ENCODE data around the gene LIG1. TPM values are rescaled to one million over a fixed set of nuclear protein-coding genes. Genes with fewer than 3 reads are reported as not detected.

LIG1 gene
- total and polyA plus RNA-seq, 12 donors = 1.8 to 9.9 (median 4.0) TPM

DNA sequence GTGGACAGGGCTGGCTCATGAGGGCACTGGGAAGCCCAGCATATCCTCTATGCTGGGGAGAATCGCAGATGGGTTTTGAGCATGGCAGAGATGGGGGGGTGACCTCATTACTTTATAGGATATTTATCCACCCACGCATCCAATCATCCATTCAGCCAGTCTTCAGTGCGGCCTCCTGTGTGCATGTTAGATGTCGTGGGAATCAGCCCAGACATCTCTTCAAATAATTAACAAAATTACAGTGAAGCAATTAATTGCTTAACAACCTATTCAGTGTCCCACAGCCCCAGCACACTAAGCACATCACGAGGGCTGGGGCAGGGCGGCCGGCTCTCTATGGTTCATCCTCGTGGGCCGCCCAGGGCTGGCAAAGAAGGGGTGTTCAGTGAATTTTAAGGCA lies 21.6 kb downstream of the LIG1 start:
- ATAC-seq (no peak), DNase-seq (no peak)
- H3K9me3 ChIP-seq = no peaks in the 10 kb centered on the region
- WGBS, 2 donors = 89 to 96% methylated on average over 9 of the region's 9 CpGs
- H3K27ac ChIP-seq = no peak overlapping the region
- no peak overlapping the region for H3K4me3 ChIP-seq
- peaks cover 0 to 3% (median 0%) of the 10 kb centered on the region in 9 donors for H3K4me1 ChIP-seq
- H3K36me3 ChIP-seq = peaks cover 0 to 66% (median 0%) of the 10 kb centered on the region in 9 donors
- intact Hi-C loops (cut with DNase I) = no loop called here
- TF ChIP-seq, protein P1, sequence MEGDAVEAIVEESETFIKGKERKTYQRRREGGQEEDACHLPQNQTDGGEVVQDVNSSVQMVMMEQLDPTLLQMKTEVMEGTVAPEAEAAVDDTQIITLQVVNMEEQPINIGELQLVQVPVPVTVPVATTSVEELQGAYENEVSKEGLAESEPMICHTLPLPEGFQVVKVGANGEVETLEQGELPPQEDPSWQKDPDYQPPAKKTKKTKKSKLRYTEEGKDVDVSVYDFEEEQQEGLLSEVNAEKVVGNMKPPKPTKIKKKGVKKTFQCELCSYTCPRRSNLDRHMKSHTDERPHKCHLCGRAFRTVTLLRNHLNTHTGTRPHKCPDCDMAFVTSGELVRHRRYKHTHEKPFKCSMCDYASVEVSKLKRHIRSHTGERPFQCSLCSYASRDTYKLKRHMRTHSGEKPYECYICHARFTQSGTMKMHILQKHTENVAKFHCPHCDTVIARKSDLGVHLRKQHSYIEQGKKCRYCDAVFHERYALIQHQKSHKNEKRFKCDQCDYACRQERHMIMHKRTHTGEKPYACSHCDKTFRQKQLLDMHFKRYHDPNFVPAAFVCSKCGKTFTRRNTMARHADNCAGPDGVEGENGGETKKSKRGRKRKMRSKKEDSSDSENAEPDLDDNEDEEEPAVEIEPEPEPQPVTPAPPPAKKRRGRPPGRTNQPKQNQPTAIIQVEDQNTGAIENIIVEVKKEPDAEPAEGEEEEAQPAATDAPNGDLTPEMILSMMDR (IDR thresholded peaks at IDR 0.05) = no peak
- H3K27me3 ChIP-seq = no peaks in the 10 kb centered on the region

DNA sequence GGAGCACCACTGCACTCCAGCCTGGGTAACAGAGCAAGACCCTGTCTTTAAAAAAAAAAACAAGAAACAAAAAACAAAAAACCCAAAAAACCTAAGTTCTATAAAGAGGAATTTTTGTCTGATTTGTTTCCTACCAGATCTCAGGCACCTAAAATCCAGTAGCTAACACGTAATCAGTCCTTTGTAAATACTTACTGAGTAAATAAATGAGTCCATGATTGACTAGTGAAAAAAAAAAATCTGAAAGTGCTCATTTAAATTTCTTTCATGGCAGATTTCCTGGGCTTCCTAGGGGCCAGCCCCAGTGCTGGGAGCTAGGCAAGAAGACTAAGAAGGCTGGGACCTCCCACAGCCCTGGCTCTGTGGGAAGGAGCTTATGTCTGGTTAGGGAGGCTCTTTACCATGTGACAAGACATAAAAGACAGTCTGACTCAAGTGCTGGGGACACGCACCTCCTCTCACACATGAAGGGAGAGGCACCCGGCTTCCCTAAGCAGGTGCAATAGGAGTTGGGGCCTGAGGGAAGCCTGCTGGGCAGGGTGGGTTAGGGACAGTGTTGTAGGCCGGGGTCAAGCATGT lies 22.5 kb downstream of the LIG1 start:
- WGBS, 2 donors = 87 to 96% methylated on average over 4 of the region's 4 CpGs
- intact Hi-C loops (cut with DNase I) = no loop called here
- ATAC-seq = no peak
- DNase-seq = no peak
- H3K27me3 ChIP-seq = no peaks in the 10 kb centered on the region
- no peak overlapping the region for H3K4me3 ChIP-seq
- H3K4me1 ChIP-seq = peaks cover 0 to 3% (median 0%) of the 10 kb centered on the region in 9 donors
- H3K36me3 ChIP-seq = peaks cover 0 to 74% (median 0%) of the 10 kb centered on the region in 9 donors
- H3K9me3 ChIP-seq = no peaks in the 10 kb centered on the region
- TF ChIP-seq, protein P1 (IDR thresholded peaks at IDR 0.05) = no peak
- H3K27ac ChIP-seq = no peak overlapping the region

DNA sequence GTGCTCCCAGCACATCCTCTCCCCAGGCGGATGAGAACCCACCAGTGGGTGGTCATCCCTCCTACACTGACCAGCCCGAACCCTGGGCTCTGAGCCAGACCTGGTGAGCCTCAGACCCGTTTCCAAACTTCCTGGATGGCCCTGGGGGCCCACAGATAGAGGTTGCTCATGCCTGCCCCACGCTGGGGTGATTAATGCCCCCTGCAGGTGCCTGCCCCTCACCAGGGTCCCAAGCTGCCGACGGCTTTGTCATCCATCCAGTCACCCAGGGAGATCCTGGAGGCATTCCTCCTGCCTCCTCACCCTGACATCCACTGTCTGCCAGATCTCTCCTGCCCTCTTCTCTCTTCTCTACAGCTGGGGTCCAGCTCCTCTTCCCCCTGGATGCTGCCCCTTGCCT lies 31.1 kb downstream of the LIG1 start:
- no peak for ATAC-seq
- no peaks in the 10 kb centered on the region for H3K4me1 ChIP-seq
- no peak overlapping the region for H3K4me3 ChIP-seq
- 82 to 88% methylated on average over 6 of the region's 6 CpGs for WGBS, 2 donors
- TF ChIP-seq, protein P1 (IDR thresholded peaks at IDR 0.05) = no peak
- H3K36me3 ChIP-seq = peaks cover 0 to 40% (median 0%) of the 10 kb centered on the region in 9 donors
- DNase-seq = no peak
- intact Hi-C loops (cut with DNase I) = no loop called here
- H3K27me3 ChIP-seq = no peaks in the 10 kb centered on the region
- H3K27ac ChIP-seq = no peak overlapping the region
- no peaks in the 10 kb centered on the region for H3K9me3 ChIP-seq

DNA sequence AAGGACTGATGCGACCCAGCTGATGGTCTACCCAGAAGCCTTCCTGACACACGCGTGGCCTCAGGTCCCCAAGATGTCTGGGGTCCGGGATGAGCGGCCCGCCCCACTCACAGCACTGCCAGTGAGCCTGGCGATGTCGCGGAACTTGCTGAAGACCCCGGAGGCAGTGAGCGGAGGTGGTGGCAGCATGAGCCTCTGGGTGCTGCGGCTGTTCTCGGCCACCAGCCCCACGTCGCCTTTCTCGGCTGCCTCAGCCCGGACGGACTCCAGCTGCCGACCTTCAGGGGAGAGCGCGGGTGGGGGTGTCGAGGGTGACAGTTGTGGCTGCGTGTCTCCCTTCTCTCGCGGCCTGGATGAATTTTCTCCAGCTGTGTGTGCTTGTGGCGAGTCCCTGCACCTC lies 32.7 kb downstream of the LIG1 start:
- H3K36me3 ChIP-seq = peaks cover 0 to 31% (median 0%) of the 10 kb centered on the region in 9 donors
- no peaks in the 10 kb centered on the region for H3K27me3 ChIP-seq
- intact Hi-C loops (cut with DNase I) = no loop called here
- TF ChIP-seq, protein P1 (IDR thresholded peaks at IDR 0.05) = no peak
- DNase-seq (no peak), ATAC-seq (no peak)
- H3K4me3 ChIP-seq = no peak overlapping the region
- H3K27ac ChIP-seq = no peak overlapping the region
- H3K4me1 ChIP-seq = no peaks in the 10 kb centered on the region
- 93 to 94% methylated on average over 26 of the region's 26 CpGs for WGBS, 2 donors
- no peaks in the 10 kb centered on the region for H3K9me3 ChIP-seq
